ENCODE results near the gene PTPN6. TPM values are rescaled to one million over a fixed set of nuclear protein-coding genes. Genes with fewer than 3 reads are reported as not detected.

Gene PTPN6
- total RNA-seq, 4 donors from 2014 or later: 11.9 to 31.5 (median 20.8) TPM

- peaks cover 0 to 43% (median 28%) of the 10 kb centered on the region in 3 donors for H3K36me3 ChIP-seq
- H3K27me3 ChIP-seq: no peaks in the 10 kb centered on the region
- H3K4me1 ChIP-seq: peaks cover 0 to 62% (median 32%) of the 10 kb centered on the region in 4 donors
- H3K27ac ChIP-seq: no peak overlapping the region
- H3K9me3 ChIP-seq: no peaks in the 10 kb centered on the region
- no peak for DNase-seq (ENCODE audit: low spot score in 2 of 2)
- TF ChIP-seq POLR2A (IDR thresholded peaks at IDR 0.05) (no peak), EP300 (IDR thresholded peaks at IDR 0.05) (no peak), CTCF (IDR thresholded peaks at IDR 0.05) (no peak)
- no peak overlapping the region for H3K4me3 ChIP-seq
- WGBS, 2 donors: 90% methylated on average over 10 of the region's 10 CpGs
Observed at GRCh38 chr12:6967651-6968100, 16.5 kb downstream of the PTPN6 start.

GRCh38 chr12:6968426-6968825 is 17.3 kb downstream of the PTPN6 start:
- 84 to 87% methylated on average over 9 of the region's 9 CpGs for WGBS, 2 donors
- no peak for TF ChIP-seq POLR2A (IDR thresholded peaks at IDR 0.05)
- no peak for TF ChIP-seq EP300 (IDR thresholded peaks at IDR 0.05)
- TF ChIP-seq CTCF (IDR thresholded peaks at IDR 0.05): no peak
- no peak for DNase-seq (ENCODE audit: low spot score in 2 of 2)
- H3K27ac ChIP-seq: no peak overlapping the region
- no peak overlapping the region for H3K4me3 ChIP-seq
- H3K27me3 ChIP-seq: no peaks in the 10 kb centered on the region
- peaks cover 0 to 43% (median 28%) of the 10 kb centered on the region in 3 donors for H3K36me3 ChIP-seq
- H3K4me1 ChIP-seq: peaks cover 0 to 55% (median 31%) of the 10 kb centered on the region in 4 donors
- H3K9me3 ChIP-seq: no peaks in the 10 kb centered on the region

GRCh38 chr12:6970096-6970527 is 19.0 kb downstream of the PTPN6 start:
- no peak for DNase-seq (ENCODE audit: low spot score in 2 of 2)
- Histone ChIP-seq H3K9me3 (no peaks in the 10 kb centered on the region), H3K27ac (peak overlapping the region; percentile 81 to 93 (median 91)), H3K4me1 (peaks cover 0 to 38% (median 28%) of the 10 kb centered on the region in 4 donors), H3K27me3 (no peaks in the 10 kb centered on the region), H3K36me3 (peaks cover 0 to 56% (median 28%) of the 10 kb centered on the region in 3 donors), H3K4me3 (peak overlapping the region; percentile 85 to 91 (median 90))
- WGBS, 2 donors: 0% methylated on average over 15 to 23 of the region's 31 CpGs
- no peak for TF ChIP-seq POLR2A (IDR thresholded peaks at IDR 0.05)
- no peak for TF ChIP-seq EP300 (IDR thresholded peaks at IDR 0.05)
- TF ChIP-seq CTCF (IDR thresholded peaks at IDR 0.05): no peak

GRCh38 chr12:6974180-6974579 is 23.0 kb downstream of the PTPN6 start:
- DNase-seq (ENCODE audit: low spot score in 2 of 2): no peak
- Histone ChIP-seq H3K4me3 (no peak overlapping the region), H3K27me3 (no peaks in the 10 kb centered on the region), H3K36me3 (peaks cover 2 to 56% (median 17%) of the 10 kb centered on the region in 3 donors), H3K9me3 (no peaks in the 10 kb centered on the region), H3K27ac (no peak overlapping the region), H3K4me1 (peaks cover 0 to 24% (median 19%) of the 10 kb centered on the region in 4 donors)
- 84 to 96% methylated on average over 6 of the region's 6 CpGs for WGBS, 2 donors
- TF ChIP-seq POLR2A (IDR thresholded peaks at IDR 0.05) (no peak), EP300 (IDR thresholded peaks at IDR 0.05) (no peak), CTCF (IDR thresholded peaks at IDR 0.05) (no peak)

- TF ChIP-seq EP300 (IDR thresholded peaks at IDR 0.05): no peak
- TF ChIP-seq CTCF (IDR thresholded peaks at IDR 0.05): no peak
- no peak for TF ChIP-seq POLR2A (IDR thresholded peaks at IDR 0.05)
- H3K36me3 ChIP-seq: peaks cover 3 to 66% (median 17%) of the 10 kb centered on the region in 3 donors
- 85 to 93% methylated on average over 2 of the region's 2 CpGs for WGBS, 2 donors
Observed at GRCh38 chr12:6975297-6976032, 24.3 kb downstream of the PTPN6 start.

More at GRCh38 chr12:6975297-6976032, 24.3 kb downstream of the PTPN6 start:
- no peaks in the 10 kb centered on the region for H3K27me3 ChIP-seq
- no peak overlapping the region for H3K27ac ChIP-seq
- H3K4me1 ChIP-seq: peaks cover 0 to 15% (median 12%) of the 10 kb centered on the region in 4 donors
- no peak overlapping the region for H3K4me3 ChIP-seq
- no peaks in the 10 kb centered on the region for H3K9me3 ChIP-seq
- DNase-seq (ENCODE audit: low spot score in 2 of 2): no peak

Data from tibial nerve (tissue), 4 donors.